Lower leg skin (tissue), 4 donors: Measurements from ENCODE around the gene NRDC. TPM values are rescaled to one million over a fixed set of nuclear protein-coding genes. Genes with fewer than 3 reads are reported as not detected.

ENCODE experiments used
- DNase-seq, 2 donors: peaks; one replicate each; pipeline ENCODE4 v3.0.0-alpha.2; 2019; ENCODE audit warnings: low spot score in 2 of 2
- H3K4me3 ChIP-seq: fragments of 200-600 bp; sonication (generic); 2 replicates; pipeline ENCODE4 v1.5.1; 2017; ENCODE audit warnings: mild to moderate bottlenecking, low read depth; ENCODE audit not compliant: poor library complexity, severe bottlenecking
- CTCF ChIP-seq, 3 donors: fragments of 450-650 bp; IDR thresholded peaks; one replicate each; pipeline ENCODE4 v1.5.1; 2016; ENCODE audit warnings: antibody characterized with exemption in 3 of 3, mild to moderate bottlenecking in 3 of 3, moderate library complexity in 2 of 3
- POLR2A ChIP-seq, 2 donors: fragments of 450-650 bp; IDR thresholded peaks; one replicate each; pipeline ENCODE4 v1.6.1; 2016 to 2017; ENCODE audit warnings: antibody characterized with exemption in 2 of 2, mild to moderate bottlenecking in 1 of 2, moderate library complexity in 1 of 2
- WGBS, 2 donors: methylation state at CpG; one replicate each; pipeline ENCODE4 v1.1.5; 2018; 5-methylcytosine and 5-hydroxymethylcytosine counted together
- intact Hi-C: fragments of 100-400 bp; cut with DNase I; formaldehyde crosslinking; loops from one replicate; pipeline ENCODE4 v1.15.0; 2023; ENCODE audit warnings: low total_unique reads
- total RNA-seq, 4 donors: library from RNA; depleted of rRNA; stranded (reverse); fragments of >200 nt; gene quantifications; one replicate each; pipeline ENCODE4 v1.1.0, GENCODE V29; 2016

Gene NRDC
- total RNA-seq, 4 donors from 2014 or later: 90.3 to 113 (median 103) TPM

GRCh38 chr1:51776408-51776807, 102.1 kb downstream of the NRDC start:
- no peak overlapping the region for H3K4me3 ChIP-seq
- intact Hi-C loops: no loop called here
- DNase-seq: no peak
- TF ChIP-seq POLR2A (IDR thresholded peaks at IDR 0.05) (no peak), CTCF (IDR thresholded peaks at IDR 0.05) (no peak)

- intact Hi-C loops: no loop called here
- WGBS, 2 donors: 84 to 88% methylated on average over 6 of the region's 6 CpGs
- DNase-seq: no peak
- TF ChIP-seq POLR2A (IDR thresholded peaks at IDR 0.05) (no peak), CTCF (IDR thresholded peaks at IDR 0.05) (peak in 1 of 3 donors; percentile 38)
- H3K4me3 ChIP-seq: no peak overlapping the region
Measured at GRCh38 chr1:51768971-51769588, 109.4 kb downstream of the NRDC start.

- 95 to 100% methylated on average over 1 of the region's 1 CpG for WGBS, 2 donors
- TF ChIP-seq CTCF (IDR thresholded peaks at IDR 0.05): no peak
- no peak for TF ChIP-seq POLR2A (IDR thresholded peaks at IDR 0.05)
- intact Hi-C loops: no loop called here
- no peak for DNase-seq
- H3K4me3 ChIP-seq: no peak overlapping the region
Measured at GRCh38 chr1:51761351-51761750, 117.2 kb downstream of the NRDC start.

GRCh38 chr1:51760872-51761271, 117.7 kb downstream of the NRDC start:
- no peak overlapping the region for H3K4me3 ChIP-seq
- 60 to 75% methylated on average over 3 of the region's 3 CpGs for WGBS, 2 donors
- TF ChIP-seq POLR2A (IDR thresholded peaks at IDR 0.05): no peak
- TF ChIP-seq CTCF (IDR thresholded peaks at IDR 0.05): no peak
- intact Hi-C loops: no loop called here
- no peak for DNase-seq

- DNase-seq: no peak
- intact Hi-C loops: no loop called here
- WGBS, 2 donors: 81 to 88% methylated on average over 4 of the region's 4 CpGs
- H3K4me3 ChIP-seq: no peak overlapping the region
- TF ChIP-seq POLR2A (IDR thresholded peaks at IDR 0.05) (no peak), CTCF (IDR thresholded peaks at IDR 0.05) (no peak)
Measured at GRCh38 chr1:51758310-51758709, 120.2 kb downstream of the NRDC start.

GRCh38 chr1:51756290-51756689, 122.2 kb downstream of the NRDC start:
- WGBS, 2 donors: 95 to 97% methylated on average over 2 of the region's 2 CpGs
- DNase-seq: no peak
- intact Hi-C loops: no loop called here

More at GRCh38 chr1:51756290-51756689, 122.2 kb downstream of the NRDC start:
- TF ChIP-seq POLR2A (IDR thresholded peaks at IDR 0.05): no peak
- TF ChIP-seq CTCF (IDR thresholded peaks at IDR 0.05): no peak
- no peak overlapping the region for H3K4me3 ChIP-seq
